HepG2 (cell line): ENCODE results near the gene NSD2. TPM values are rescaled to one million over a fixed set of nuclear protein-coding genes. Genes with fewer than 3 reads are reported as not detected.

Experiments
- AGO2 ChIP-seq: fragments of 200-400 bp; formaldehyde crosslinking; optimal IDR thresholded peaks from 2 replicates; pipeline ENCODE3; 2017; ENCODE audit warnings: mild to moderate bottlenecking, low read depth, low read length, moderate library complexity
- AHR ChIP-seq: IDR thresholded peaks from 2 replicates; pipeline ENCODE4 v1.6.1; 2018; ENCODE audit warnings: missing genetic modification reagents, missing compliant biosample characterization
- ATF3 ChIP-seq: sonication (generic); formaldehyde crosslinking; IDR thresholded peaks from 2 replicates; pipeline ENCODE4 v1.4.0; 2020; ENCODE audit warnings: missing genetic modification reagents
- ELF4 ChIP-seq: sonication (generic); formaldehyde crosslinking; IDR thresholded peaks from 2 replicates; pipeline ENCODE4 v1.5.0; 2020; ENCODE audit warnings: missing genetic modification reagents, mild to moderate bottlenecking, moderate library complexity, borderline replicate concordance
- ETV6 ChIP-seq: sonication (generic); formaldehyde crosslinking; conservative IDR thresholded peaks from 2 replicates; pipeline ENCODE4 v1.4.0; 2020; ENCODE audit warnings: missing genetic modification reagents
- HIC2 ChIP-seq: sonication (generic); formaldehyde crosslinking; IDR thresholded peaks from 2 replicates; pipeline ENCODE4 v1.9.0; 2022; ENCODE audit warnings: low read depth, missing genetic modification reagents
- IKZF5 ChIP-seq: IDR thresholded peaks from 2 replicates; pipeline ENCODE4 v1.6.1; 2018; ENCODE audit warnings: missing genetic modification reagents, mild to moderate bottlenecking, missing compliant biosample characterization
- IRX3 ChIP-seq: sonication (generic); formaldehyde crosslinking; IDR thresholded peaks from 2 replicates; pipeline ENCODE4 v1.8.1; 2023; ENCODE audit warnings: mild to moderate bottlenecking, low read depth, missing genetic modification reagents, borderline replicate concordance
- KLF15 ChIP-seq: sonication (generic); formaldehyde crosslinking; IDR thresholded peaks from 2 replicates; pipeline ENCODE4 v1.8.1; 2023; ENCODE audit warnings: borderline replicate concordance, mild to moderate bottlenecking, inconsistent platforms, missing genetic modification reagents, mixed read lengths
- MTA1 ChIP-seq: sonication (generic); formaldehyde crosslinking; IDR thresholded peaks from 2 replicates; pipeline ENCODE4 v1.4.0; 2020; ENCODE audit warnings: missing genetic modification reagents, mild to moderate bottlenecking, borderline replicate concordance
- NCOR1 ChIP-seq: fragments of 200-600 bp; sonication (generic); IDR thresholded peaks from 2 replicates; pipeline ENCODE4 v1.7.0; 2017; ENCODE audit warnings: antibody characterized with exemption, low read length, borderline replicate concordance
- PAXIP1 ChIP-seq: sonication (generic); formaldehyde crosslinking; conservative IDR thresholded peaks from 2 replicates; pipeline ENCODE4 v1.4.0; 2020; ENCODE audit warnings: mild to moderate bottlenecking, missing genetic modification reagents, moderate library complexity
- SKI ChIP-seq: fragments of 450-650 bp; IDR thresholded peaks from one replicate; pipeline ENCODE4 v1.6.1; 2018; ENCODE audit warnings: mild to moderate bottlenecking; ENCODE audit not compliant: partially characterized antibody
- STAT6 ChIP-seq: sonication (generic); formaldehyde crosslinking; IDR thresholded peaks from 2 replicates; pipeline ENCODE4 v1.4.0; 2020; ENCODE audit warnings: missing genetic modification reagents, mild to moderate bottlenecking, borderline replicate concordance
- TCF12 ChIP-seq, 2 experiments: fragments of 450-650 bp in 1 of 2; sonication (generic) in 1 of 2; formaldehyde crosslinking in 1 of 2; IDR thresholded peaks; 2 replicates each; pipeline versions ENCODE4 v1.6.1 to v1.8.0; 2017 to 2022; ENCODE audit warnings: antibody characterized with exemption in 1 of 2, mild to moderate bottlenecking in 1 of 2, missing genetic modification reagents in 1 of 2, moderate library complexity in 1 of 2
- ZNF333 ChIP-seq: sonication (generic); formaldehyde crosslinking; IDR thresholded peaks from 2 replicates; pipeline ENCODE4 v1.4.0; 2020; ENCODE audit warnings: mild to moderate bottlenecking, missing genetic modification reagents, borderline replicate concordance
- ZNF616 ChIP-seq: sonication (generic); formaldehyde crosslinking; IDR thresholded peaks from 2 replicates; pipeline ENCODE4 v1.5.0; 2020; ENCODE audit warnings: low read depth, mild to moderate bottlenecking, missing genetic modification reagents
- polyA plus RNA-seq, 8 experiments: library from polyadenylated mRNA; depleted of rRNA in 3 of 8; stranded (reverse) in 7 of 8; unstranded in 1 of 8; fragments of >200 nt; fragmentation: Illumina TruSeq in 4 of 8; extraction: Trizol in 4 of 8; gene quantifications; 2 replicates each; pipeline versions ENCODE4 v1.2.1 to v1.2.3, GENCODE V29; 2011 to 2016; ENCODE audit warnings: low read depth in 4 of 8, missing spikeins in 1 of 8, mixed read lengths in 1 of 8; ENCODE audit not compliant: insufficient read depth in 1 of 8
- total RNA-seq, 5 experiments: library from RNA; depleted of rRNA; stranded (reverse); fragments of >200 nt; fragmentation: Illumina TruSeq; extraction: Trizol; gene quantifications; 2 replicates each; pipeline ENCODE4 v1.2.3, GENCODE V29; 2016; ENCODE audit warnings: low read depth in 1 of 5

NSD2 gene
- total and polyA plus RNA-seq, 2 of the 13 experiments (the other 11 are each of a cell fraction or from before 2014, with no cell fraction given), result 22.0 to 65.9 TPM

- no peak for TF ChIP-seq STAT6
- peak; percentile 90; the same call in 1 of the 2 replicates for TF ChIP-seq IRX3 (CRISPR knock-in tag)
- peak; percentile 95 for TF ChIP-seq AGO2
- no peak for TF ChIP-seq ELF4 (CRISPR knock-in tag)
- TF ChIP-seq ZNF616, result peak; percentile 86
- no peak for TF ChIP-seq IKZF5 (CRISPR knock-in tag)
- TF ChIP-seq PAXIP1 (CRISPR knock-in tag), result 0 out of 2 replicates have a peak, but pooled peaks have one; percentile 20
- peak; percentile 37 for TF ChIP-seq SKI
- peak; percentile 78; the same call in 1 of the 2 replicates for TF ChIP-seq MTA1 (CRISPR knock-in tag)
- TF ChIP-seq ZNF333 (CRISPR knock-in tag), result 0 out of 2 replicates have a peak, but pooled peaks have one; percentile 25
- peak; percentile 85; the same call in 1 of the 2 replicates for TF ChIP-seq ETV6
- TF ChIP-seq KLF15 (CRISPR knock-in tag), result no peak
- TF ChIP-seq NCOR1, result no peak
- TF ChIP-seq TCF12 (IDR thresholded peaks at IDR 0.05), result no peak
- TF ChIP-seq TCF12 (CRISPR knock-in tag; IDR thresholded peaks at IDR 0.05), result 0 out of 2 replicates have a peak, but pooled peaks have one; percentile 42
- 0 out of 2 replicates have a peak, but pooled peaks have one; percentile 31 for TF ChIP-seq HIC2 (CRISPR knock-in tag)
- TF ChIP-seq ATF3 (CRISPR knock-in tag), result peak; percentile 5; the same call in 1 of the 2 replicates
- TF ChIP-seq AHR, result peak; percentile 82; the same call in 1 of the 2 replicates
Measured at GRCh38 chr4:1870578-1871443, at the start of gene NSD2 (continued).
